Measurements from ENCODE around the gene GGCT.

The GGCT gene

DNA sequence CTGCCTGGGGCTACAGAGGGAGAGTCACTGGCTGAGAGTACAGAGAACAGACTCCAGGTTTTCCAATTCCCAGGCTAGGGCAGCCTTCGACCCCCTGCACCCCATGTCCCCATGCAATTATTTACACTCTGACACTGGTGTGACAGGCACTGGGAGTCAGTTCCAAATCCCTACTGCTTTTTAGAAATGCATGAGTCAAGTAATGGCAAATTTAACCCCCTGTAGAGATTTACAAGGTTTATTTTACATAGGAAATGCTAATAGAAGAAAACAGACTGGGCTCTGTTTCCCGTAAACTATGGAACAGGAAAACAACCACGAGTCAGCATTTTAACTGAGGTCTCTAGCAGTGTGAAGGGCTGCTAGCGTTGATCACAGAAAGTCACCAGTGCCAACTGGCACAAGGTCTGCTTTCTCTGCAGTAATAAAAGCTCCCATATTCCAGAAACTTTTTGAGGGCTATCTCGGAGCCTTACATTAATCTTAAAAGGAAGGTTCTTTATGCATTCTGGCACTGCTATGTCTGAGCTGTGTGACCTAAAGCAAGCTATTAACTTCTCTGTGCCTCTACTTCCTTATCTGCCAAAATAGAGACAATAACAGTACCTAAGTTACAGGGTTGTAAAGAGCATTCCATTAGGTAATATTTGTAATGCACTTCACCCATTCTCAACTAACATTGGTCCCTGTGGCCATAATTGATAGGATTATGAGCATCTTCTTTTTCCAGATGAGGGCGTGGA, 54.2 kb downstream of the GGCT start:
- Mint-ChIP-seq H3K27ac (no peak overlapping the region), H3K27me3 (no peaks in the 10 kb centered on the region), H3K4me1 (ENCODE audit: low read depth) (peaks cover 4% of the 10 kb centered on the region), H3K9me3 (ENCODE audit: low read depth) (no peaks in the 10 kb centered on the region), H3K36me3 (peaks cover 3% of the 10 kb centered on the region), H3K4me3 (no peak overlapping the region)

DNA sequence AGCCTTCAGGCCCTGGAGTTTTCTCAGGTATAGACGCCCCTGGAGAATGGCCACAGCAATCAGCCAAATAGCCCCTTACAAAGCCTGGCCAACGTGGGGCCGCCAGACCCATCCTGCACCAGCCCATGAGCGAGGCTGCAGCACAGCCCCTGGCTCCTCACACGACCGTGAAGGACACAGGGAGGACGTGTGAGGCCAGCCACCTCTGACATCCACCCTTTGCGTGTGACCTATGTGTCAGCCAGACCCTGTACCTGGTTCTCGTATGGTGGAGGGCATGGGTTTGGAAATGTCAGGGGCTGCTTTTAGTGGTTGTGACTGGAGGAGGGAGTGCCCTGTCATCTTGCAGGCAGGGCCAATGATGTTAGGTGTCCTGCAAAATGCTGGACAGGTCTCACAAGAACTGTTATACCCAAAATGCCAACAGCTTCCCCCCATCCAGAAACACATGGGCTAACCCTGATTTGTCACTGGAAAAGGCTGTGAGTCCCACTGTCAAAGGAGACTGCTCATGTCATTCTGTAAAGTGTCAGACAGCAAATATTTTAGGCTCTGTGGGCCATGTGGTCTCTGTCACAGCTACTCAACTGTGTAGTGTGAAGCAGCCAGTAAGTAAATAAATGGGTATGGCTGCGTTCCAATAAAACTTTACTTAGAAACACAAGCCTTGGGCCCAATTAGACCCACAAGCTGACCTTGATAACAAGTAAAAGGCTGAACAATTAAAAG, 56.0 kb downstream of the GGCT start:
- Mint-ChIP-seq H3K4me3 (no peak overlapping the region), H3K4me1 (ENCODE audit: low read depth) (peaks cover 4% of the 10 kb centered on the region), H3K27me3 (no peaks in the 10 kb centered on the region), H3K27ac (no peak overlapping the region), H3K9me3 (ENCODE audit: low read depth) (no peaks in the 10 kb centered on the region), H3K36me3 (peaks cover 3% of the 10 kb centered on the region)

- peaks cover 4% of the 10 kb centered on the region for H3K4me1 Mint-ChIP-seq (ENCODE audit: low read depth)
- no peaks in the 10 kb centered on the region for H3K27me3 Mint-ChIP-seq
- no peak overlapping the region for H3K27ac Mint-ChIP-seq
- no peaks in the 10 kb centered on the region for H3K9me3 Mint-ChIP-seq (ENCODE audit: low read depth)
- peaks cover 3% of the 10 kb centered on the region for H3K36me3 Mint-ChIP-seq
- no peak overlapping the region for H3K4me3 Mint-ChIP-seq
These were observed 57.2 kb downstream of the GGCT start for GRCh38 chr7:30447466-30447865.

Measured in activated naive CD8-positive, alpha-beta T cell (primary cell).